ENCODE results near the gene VPS13D.

VPS13D gene

DNA sequence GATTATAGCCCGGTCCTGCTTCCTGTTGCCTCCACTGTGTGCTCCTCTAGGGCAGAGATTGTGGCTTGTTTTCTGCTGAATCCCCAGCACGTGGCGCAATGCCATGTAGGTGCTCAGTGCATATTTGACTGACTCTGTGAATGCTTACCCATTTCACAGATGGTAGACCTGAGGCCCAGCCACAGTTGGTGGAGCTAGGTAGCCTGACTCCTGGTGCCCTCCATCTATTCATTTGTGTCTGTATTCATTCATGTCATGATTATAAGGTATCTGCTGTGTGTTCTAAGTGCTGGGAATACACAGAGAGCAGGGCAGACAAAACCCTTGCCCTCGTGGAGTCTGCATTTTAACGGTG is 40.5 kb upstream of the VPS13D start:
- Histone ChIP-seq H3K9me3 (ENCODE audit: insufficient read depth, low read length) (peaks cover 19% of the 10 kb centered on the region; the same call in 1 of the 2 replicates), H3K9ac (ENCODE audit: insufficient read length, low read depth) (no peak overlapping the region), H3K4me3 (ENCODE audit: insufficient read length, low read depth) (no peak overlapping the region), H3K4me1 (ENCODE audit: insufficient read depth, insufficient read length) (peaks cover 28% of the 10 kb centered on the region), H3K36me3 (ENCODE audit: insufficient read depth, insufficient read length, low read length) (no peaks in the 10 kb centered on the region), H3K27me3 (ENCODE audit: insufficient read depth, insufficient read length) (no peaks in the 10 kb centered on the region)
- TF ChIP-seq SUZ12 (IDR thresholded peaks at IDR 0.05; ENCODE audit: extremely low read depth, insufficient read depth, insufficient read length) (no peak), ZNF274 (IDR thresholded peaks at IDR 0.05; ENCODE audit: low read depth, low read length) (no peak), YY1 (IDR thresholded peaks at IDR 0.05; ENCODE audit: insufficient read depth, insufficient read length) (no peak)
- DNase-seq (ENCODE audit: low read depth, low spot score) = no peak

DNA sequence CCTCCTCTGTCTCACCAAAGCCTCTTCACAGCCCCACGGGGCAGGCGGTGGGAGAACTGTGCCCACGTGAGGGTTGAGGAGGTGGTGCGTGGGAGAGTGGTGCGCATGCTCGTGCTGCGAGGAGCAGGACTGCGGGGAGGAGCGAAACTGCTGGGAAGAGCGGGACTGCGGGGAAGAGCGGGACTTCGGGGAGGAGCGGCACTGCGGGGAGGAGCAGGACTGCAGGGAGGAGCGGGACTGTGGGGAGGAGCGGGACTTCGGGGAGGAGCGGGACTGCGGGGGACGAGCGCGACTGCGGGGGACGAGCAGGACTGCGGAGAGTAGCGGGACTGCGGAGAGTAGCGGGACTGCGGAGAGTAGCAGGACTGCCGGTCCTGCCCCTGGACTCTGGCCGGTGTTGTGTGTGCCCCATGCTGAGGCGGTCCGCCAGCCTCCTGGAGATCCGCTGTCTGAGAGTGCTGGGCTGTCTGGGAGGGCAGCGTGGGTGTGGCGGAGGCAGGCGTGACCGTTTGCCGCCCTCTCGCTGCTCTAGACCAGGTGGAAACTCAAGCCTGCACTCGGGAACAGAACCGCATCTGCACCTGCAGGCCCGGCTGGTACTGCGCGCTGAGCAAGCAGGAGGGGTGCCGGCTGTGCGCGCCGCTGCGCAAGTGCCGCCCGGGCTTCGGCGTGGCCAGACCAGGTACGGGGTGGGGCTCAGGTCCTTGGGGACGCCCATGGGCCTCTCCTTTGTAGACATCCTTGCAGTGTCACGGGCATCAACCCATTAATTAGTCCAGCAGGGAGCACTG is 38.4 kb upstream of the VPS13D start:
- DNase-seq (ENCODE audit: low read depth, low spot score) = no peak
- Histone ChIP-seq H3K4me1 (ENCODE audit: insufficient read depth, insufficient read length) (peaks cover 16% of the 10 kb centered on the region), H3K9ac (ENCODE audit: insufficient read length, low read depth) (no peak overlapping the region), H3K36me3 (ENCODE audit: insufficient read depth, insufficient read length, low read length) (peaks cover 9% of the 10 kb centered on the region), H3K27me3 (ENCODE audit: insufficient read depth, insufficient read length) (no peaks in the 10 kb centered on the region), H3K9me3 (ENCODE audit: insufficient read depth, low read length) (no peaks in the 10 kb centered on the region), H3K4me3 (ENCODE audit: insufficient read length, low read depth) (no peak overlapping the region)
- TF ChIP-seq ZNF274 (IDR thresholded peaks at IDR 0.05; ENCODE audit: low read depth, low read length) (no peak), YY1 (IDR thresholded peaks at IDR 0.05; ENCODE audit: insufficient read depth, insufficient read length) (no peak)

- H3K4me3 ChIP-seq (ENCODE audit: insufficient read length, low read depth) = no peak overlapping the region
- no peak for DNase-seq (ENCODE audit: low read depth, low spot score)
- H3K36me3 ChIP-seq (ENCODE audit: insufficient read depth, insufficient read length, low read length) = peaks cover 9% of the 10 kb centered on the region
- H3K4me1 ChIP-seq (ENCODE audit: insufficient read depth, insufficient read length) = peaks cover 13% of the 10 kb centered on the region
- H3K27me3 ChIP-seq (ENCODE audit: insufficient read depth, insufficient read length) = no peaks in the 10 kb centered on the region
- no peak overlapping the region for H3K9ac ChIP-seq (ENCODE audit: insufficient read length, low read depth)
- no peak for TF ChIP-seq YY1 (IDR thresholded peaks at IDR 0.05; ENCODE audit: insufficient read depth, insufficient read length)
- TF ChIP-seq SUZ12 (IDR thresholded peaks at IDR 0.05; ENCODE audit: extremely low read depth, insufficient read depth, insufficient read length) = no peak
- TF ChIP-seq ZNF274 (IDR thresholded peaks at IDR 0.05; ENCODE audit: low read depth, low read length) = no peak
- H3K9me3 ChIP-seq (ENCODE audit: insufficient read depth, low read length) = no peaks in the 10 kb centered on the region
Observed at GRCh38 chr1:12194666-12195216, 35.1 kb upstream of the VPS13D start.

GRCh38 chr1:12195416-12195815 is 34.4 kb upstream of the VPS13D start:
- Histone ChIP-seq H3K4me1 (ENCODE audit: insufficient read depth, insufficient read length) (peaks cover 14% of the 10 kb centered on the region), H3K27me3 (ENCODE audit: insufficient read depth, insufficient read length) (no peaks in the 10 kb centered on the region), H3K9me3 (ENCODE audit: insufficient read depth, low read length) (no peaks in the 10 kb centered on the region), H3K4me3 (ENCODE audit: insufficient read length, low read depth) (no peak overlapping the region), H3K9ac (ENCODE audit: insufficient read length, low read depth) (no peak overlapping the region), H3K36me3 (ENCODE audit: insufficient read depth, insufficient read length, low read length) (peaks cover 9% of the 10 kb centered on the region)
- DNase-seq (ENCODE audit: low read depth, low spot score) = no peak
- TF ChIP-seq ZNF274 (IDR thresholded peaks at IDR 0.05; ENCODE audit: low read depth, low read length) (no peak), SUZ12 (IDR thresholded peaks at IDR 0.05; ENCODE audit: extremely low read depth, insufficient read depth, insufficient read length) (no peak)

DNA sequence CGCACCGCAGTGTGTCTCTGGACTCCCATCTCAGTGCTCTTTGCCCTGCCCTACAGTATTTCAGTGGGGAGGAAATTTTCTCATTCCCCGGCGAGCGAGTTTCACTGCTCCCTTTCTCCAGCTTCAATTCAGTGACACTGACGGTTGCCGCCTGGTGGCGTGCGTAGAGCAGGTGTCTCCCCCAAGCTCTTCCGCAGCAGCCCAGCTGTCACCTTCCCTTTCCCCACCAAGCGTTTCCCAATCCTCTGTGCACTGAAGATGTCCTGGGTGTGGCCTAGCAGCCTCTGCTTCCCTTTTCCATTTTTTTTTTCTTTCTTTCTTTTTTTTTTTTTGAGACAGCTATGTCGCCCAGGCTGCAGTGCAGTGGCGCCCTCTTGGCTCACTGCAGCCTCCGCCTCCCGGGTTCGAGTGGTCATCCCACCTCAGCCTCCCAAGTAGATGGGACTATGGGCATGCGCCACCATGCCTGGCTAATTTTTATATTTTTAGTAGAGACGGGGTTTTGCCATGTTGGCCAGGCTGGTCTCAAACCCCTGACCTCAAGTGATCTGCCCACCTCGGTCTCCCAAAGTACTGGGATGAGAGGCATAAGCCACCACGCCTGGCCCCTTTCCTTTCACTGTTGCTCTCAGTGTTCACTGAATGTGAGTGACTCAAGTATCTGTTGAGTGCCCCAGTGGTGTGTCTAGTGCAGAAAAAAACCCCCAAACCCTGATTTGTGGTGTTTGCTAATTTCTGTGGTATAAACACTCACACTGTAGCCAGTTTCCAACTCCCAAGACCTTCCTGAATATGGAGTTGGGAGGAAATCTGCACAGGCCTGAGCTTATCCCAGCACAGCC is 33.0 kb upstream of the VPS13D start:
- H3K4me1 ChIP-seq (ENCODE audit: insufficient read depth, insufficient read length) = peaks cover 16% of the 10 kb centered on the region
- no peaks in the 10 kb centered on the region for H3K9me3 ChIP-seq (ENCODE audit: insufficient read depth, low read length)
- H3K4me3 ChIP-seq (ENCODE audit: insufficient read length, low read depth) = no peak overlapping the region
- H3K36me3 ChIP-seq (ENCODE audit: insufficient read depth, insufficient read length, low read length) = peaks cover 9% of the 10 kb centered on the region
- no peaks in the 10 kb centered on the region for H3K27me3 ChIP-seq (ENCODE audit: insufficient read depth, insufficient read length)
- H3K9ac ChIP-seq (ENCODE audit: insufficient read length, low read depth) = peak overlapping the region; percentile 50
- no peak for DNase-seq (ENCODE audit: low read depth, low spot score)
- TF ChIP-seq SUZ12 (IDR thresholded peaks at IDR 0.05; ENCODE audit: extremely low read depth, insufficient read depth, insufficient read length) = no peak
- no peak for TF ChIP-seq YY1 (IDR thresholded peaks at IDR 0.05; ENCODE audit: insufficient read depth, insufficient read length)
- TF ChIP-seq ZNF274 (IDR thresholded peaks at IDR 0.05; ENCODE audit: low read depth, low read length) = no peak

DNA sequence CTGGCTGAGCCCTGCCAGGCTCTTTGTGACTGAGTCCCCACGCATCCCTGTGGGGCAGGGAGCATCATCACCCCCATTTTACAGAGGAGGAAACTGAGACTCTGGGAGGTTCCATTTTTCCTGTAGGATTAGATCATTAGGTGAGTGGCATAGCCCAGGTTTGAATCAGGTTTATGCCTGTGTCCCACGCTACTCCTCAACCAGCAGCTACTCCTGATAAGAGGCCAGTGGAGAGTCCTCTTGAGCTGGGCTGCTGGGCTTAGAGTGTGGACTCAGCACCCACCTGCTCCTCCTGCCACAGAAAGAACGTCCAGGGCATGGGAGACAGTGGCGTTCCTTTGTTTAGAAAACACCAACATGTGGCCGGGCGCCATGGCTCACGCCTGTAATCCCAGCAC is 32.3 kb upstream of the VPS13D start:
- Histone ChIP-seq H3K9me3 (ENCODE audit: insufficient read depth, low read length) (no peaks in the 10 kb centered on the region), H3K4me3 (ENCODE audit: insufficient read length, low read depth) (no peak overlapping the region), H3K27me3 (ENCODE audit: insufficient read depth, insufficient read length) (no peaks in the 10 kb centered on the region), H3K9ac (ENCODE audit: insufficient read length, low read depth) (peak overlapping the region; percentile 42), H3K4me1 (ENCODE audit: insufficient read depth, insufficient read length) (peaks cover 16% of the 10 kb centered on the region), H3K36me3 (ENCODE audit: insufficient read depth, insufficient read length, low read length) (peaks cover 9% of the 10 kb centered on the region)
- no peak for TF ChIP-seq ZNF274 (IDR thresholded peaks at IDR 0.05; ENCODE audit: low read depth, low read length)
- TF ChIP-seq SUZ12 (IDR thresholded peaks at IDR 0.05; ENCODE audit: extremely low read depth, insufficient read depth, insufficient read length) = no peak
- TF ChIP-seq YY1 (IDR thresholded peaks at IDR 0.05; ENCODE audit: insufficient read depth, insufficient read length) = no peak
- DNase-seq (ENCODE audit: low read depth, low spot score) = no peak

- Histone ChIP-seq H3K9ac (ENCODE audit: insufficient read length, low read depth) (no peak overlapping the region), H3K4me1 (ENCODE audit: insufficient read depth, insufficient read length) (peaks cover 23% of the 10 kb centered on the region), H3K27me3 (ENCODE audit: insufficient read depth, insufficient read length) (no peaks in the 10 kb centered on the region), H3K9me3 (ENCODE audit: insufficient read depth, low read length) (no peaks in the 10 kb centered on the region), H3K4me3 (ENCODE audit: insufficient read length, low read depth) (no peak overlapping the region), H3K36me3 (ENCODE audit: insufficient read depth, insufficient read length, low read length) (peaks cover under 1% of the 10 kb centered on the region)
- TF ChIP-seq YY1 (IDR thresholded peaks at IDR 0.05; ENCODE audit: insufficient read depth, insufficient read length) (no peak), SUZ12 (IDR thresholded peaks at IDR 0.05; ENCODE audit: extremely low read depth, insufficient read depth, insufficient read length) (no peak), ZNF274 (IDR thresholded peaks at IDR 0.05; ENCODE audit: low read depth, low read length) (no peak)
- DNase-seq (ENCODE audit: low read depth, low spot score) = no peak
Observed at GRCh38 chr1:12200208-12200607, 29.6 kb upstream of the VPS13D start.

All from NT2/D1 (cell line).